ENCODE results near the gene S1PR5.

The S1PR5 gene

GRCh38 chr19:10544753-10545251, 27.6 kb upstream of the S1PR5 start:
- no peak for ATAC-seq
- TF ChIP-seq CREB5 (CRISPR knock-in tag; IDR thresholded peaks at IDR 0.05; ENCODE audit: low read depth) (no peak), ZC3H10 (CRISPR knock-in tag; IDR thresholded peaks at IDR 0.05) (no peak), ESRRG (CRISPR knock-in tag; IDR thresholded peaks at IDR 0.05) (no peak), ZFP30 (CRISPR knock-in tag; IDR thresholded peaks at IDR 0.05) (no peak), TSHZ2 (CRISPR knock-in tag; IDR thresholded peaks at IDR 0.05) (no peak), CSDC2 (CRISPR knock-in tag; IDR thresholded peaks at IDR 0.05) (no peak), SNAI2 (CRISPR knock-in tag; IDR thresholded peaks at IDR 0.05) (no peak), ZNF565 (CRISPR knock-in tag; conservative IDR thresholded peaks at IDR 0.05; ENCODE audit: low read depth) (no peak), ZNF8 (CRISPR knock-in tag; IDR thresholded peaks at IDR 0.05) (no peak), PPARA (CRISPR knock-in tag; IDR thresholded peaks at IDR 0.05; ENCODE audit: borderline replicate concordance) (no peak), TCF4 (CRISPR knock-in tag; IDR thresholded peaks at IDR 0.05; ENCODE audit: borderline replicate concordance) (no peak), GLIS3 (CRISPR knock-in tag; IDR thresholded peaks at IDR 0.05) (no peak), OSR1 (CRISPR knock-in tag; IDR thresholded peaks at IDR 0.05) (no peak)

GRCh38 chr19:10544242-10544752, 27.1 kb upstream of the S1PR5 start:
- peak; percentile 30 for ATAC-seq
- TF ChIP-seq TCF4 (CRISPR knock-in tag; IDR thresholded peaks at IDR 0.05; ENCODE audit: borderline replicate concordance) (no peak), ESRRG (CRISPR knock-in tag; IDR thresholded peaks at IDR 0.05) (no peak), ZC3H10 (CRISPR knock-in tag; IDR thresholded peaks at IDR 0.05) (no peak), CREB5 (CRISPR knock-in tag; IDR thresholded peaks at IDR 0.05; ENCODE audit: low read depth) (no peak), ZNF70 (CRISPR knock-in tag; IDR thresholded peaks at IDR 0.05) (no peak), ZFP30 (CRISPR knock-in tag; IDR thresholded peaks at IDR 0.05) (no peak), RARB (CRISPR knock-in tag; IDR thresholded peaks at IDR 0.05) (no peak), TOX (CRISPR knock-in tag; IDR thresholded peaks at IDR 0.05; ENCODE audit: borderline replicate concordance) (no peak), OSR1 (CRISPR knock-in tag; IDR thresholded peaks at IDR 0.05) (no peak), PATZ1 (CRISPR knock-in tag; IDR thresholded peaks at IDR 0.05; ENCODE audit: borderline replicate concordance) (no peak), ARNTL (CRISPR knock-in tag; IDR thresholded peaks at IDR 0.05; ENCODE audit: borderline replicate concordance, low read depth) (no peak), POU6F1 (CRISPR knock-in tag; IDR thresholded peaks at IDR 0.05; ENCODE audit: borderline replicate concordance, low read depth) (no peak)

- ATAC-seq, result peak; percentile 91
- TF ChIP-seq ZFP3 (CRISPR knock-in tag; IDR thresholded peaks at IDR 0.05) (no peak), PATZ1 (CRISPR knock-in tag; IDR thresholded peaks at IDR 0.05; ENCODE audit: borderline replicate concordance) (no peak), ZC3H10 (CRISPR knock-in tag; IDR thresholded peaks at IDR 0.05) (no peak), SNAI2 (CRISPR knock-in tag; IDR thresholded peaks at IDR 0.05) (no peak; the same call in 1 of the 2 replicates), ZNF565 (CRISPR knock-in tag; conservative IDR thresholded peaks at IDR 0.05; ENCODE audit: low read depth) (no peak), ARNTL (CRISPR knock-in tag; IDR thresholded peaks at IDR 0.05; ENCODE audit: borderline replicate concordance, low read depth) (no peak), ISL1 (CRISPR knock-in tag; IDR thresholded peaks at IDR 0.05) (no peak), TSHZ2 (CRISPR knock-in tag; IDR thresholded peaks at IDR 0.05) (no peak), ZNF70 (CRISPR knock-in tag; IDR thresholded peaks at IDR 0.05) (no peak), ZFP30 (CRISPR knock-in tag; IDR thresholded peaks at IDR 0.05) (no peak)
Observed at GRCh38 chr19:10543420-10544241, 26.4 kb upstream of the S1PR5 start, which contains the start of gene ATG4D. Gene ATG4D (plus strand): TSS chr19:10543904. CDS start chr19:10544091, 187 bp downstream.
